Neutrophil (primary cell): Measurements from ENCODE around the gene WDR86.

Source experiments
- H3K27ac ChIP-seq: fragments of 200-600 bp; sonication (generic); 2 replicates; pipeline ENCODE4 v1.5.1; 2016; ENCODE audit warnings: mild to moderate bottlenecking, moderate library complexity
- H3K27me3 ChIP-seq: fragments of 200-600 bp; sonication (generic); 2 replicates; pipeline ENCODE4 v1.6.0; 2016; ENCODE audit warnings: mild to moderate bottlenecking
- H3K36me3 ChIP-seq: fragments of 200-600 bp; sonication (generic); 2 replicates; pipeline ENCODE4 v1.5.1; 2017
- H3K4me1 ChIP-seq, 2 experiments: fragments of 200-600 bp in 1 of 2; sonication (generic) in 1 of 2; 1 replicate in 1 of 2; 2 replicates in 1 of 2; pipeline versions ENCODE4 v1.5.1 to v1.6.1; 2013 to 2016; ENCODE audit warnings: low read depth in 1 of 2, low read length in 1 of 2, mild to moderate bottlenecking in 1 of 2, moderate library complexity in 1 of 2; ENCODE audit not compliant: control insufficient read depth in 1 of 2, insufficient read depth in 1 of 2
- H3K4me3 ChIP-seq, 2 experiments: fragments of 200-600 bp in 1 of 2; sonication (generic) in 1 of 2; 1 replicate in 1 of 2; 2 replicates in 1 of 2; pipeline ENCODE4 v1.5.1; 2013 to 2016; ENCODE audit warnings: low read depth in 1 of 2, low read length in 1 of 2, mild to moderate bottlenecking in 1 of 2, moderate library complexity in 1 of 2
- H3K9me3 ChIP-seq: fragments of 200-600 bp; sonication (generic); 2 replicates; pipeline ENCODE4 v1.5.1; 2016
- TF ChIP-seq, protein P1 (sequence below): fragments of 200-600 bp; sonication (generic); IDR thresholded peaks from 2 replicates; pipeline ENCODE4 v1.5.1; 2016; ENCODE audit warnings: antibody characterized with exemption

WDR86 gene

GRCh38 chr7:151438864-151439601, 29.2 kb upstream of the WDR86 start:
- Histone ChIP-seq H3K36me3 (no peaks in the 10 kb centered on the region), H3K27ac (no peak overlapping the region), H3K4me1 (peaks cover 6 to 8% of the 10 kb centered on the region in 2 experiments), H3K27me3 (peaks cover 35% of the 10 kb centered on the region), H3K4me3 (no peak overlapping the region), H3K9me3 (no peaks in the 10 kb centered on the region)
- TF ChIP-seq, protein P1, sequence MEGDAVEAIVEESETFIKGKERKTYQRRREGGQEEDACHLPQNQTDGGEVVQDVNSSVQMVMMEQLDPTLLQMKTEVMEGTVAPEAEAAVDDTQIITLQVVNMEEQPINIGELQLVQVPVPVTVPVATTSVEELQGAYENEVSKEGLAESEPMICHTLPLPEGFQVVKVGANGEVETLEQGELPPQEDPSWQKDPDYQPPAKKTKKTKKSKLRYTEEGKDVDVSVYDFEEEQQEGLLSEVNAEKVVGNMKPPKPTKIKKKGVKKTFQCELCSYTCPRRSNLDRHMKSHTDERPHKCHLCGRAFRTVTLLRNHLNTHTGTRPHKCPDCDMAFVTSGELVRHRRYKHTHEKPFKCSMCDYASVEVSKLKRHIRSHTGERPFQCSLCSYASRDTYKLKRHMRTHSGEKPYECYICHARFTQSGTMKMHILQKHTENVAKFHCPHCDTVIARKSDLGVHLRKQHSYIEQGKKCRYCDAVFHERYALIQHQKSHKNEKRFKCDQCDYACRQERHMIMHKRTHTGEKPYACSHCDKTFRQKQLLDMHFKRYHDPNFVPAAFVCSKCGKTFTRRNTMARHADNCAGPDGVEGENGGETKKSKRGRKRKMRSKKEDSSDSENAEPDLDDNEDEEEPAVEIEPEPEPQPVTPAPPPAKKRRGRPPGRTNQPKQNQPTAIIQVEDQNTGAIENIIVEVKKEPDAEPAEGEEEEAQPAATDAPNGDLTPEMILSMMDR: no peak

DNA sequence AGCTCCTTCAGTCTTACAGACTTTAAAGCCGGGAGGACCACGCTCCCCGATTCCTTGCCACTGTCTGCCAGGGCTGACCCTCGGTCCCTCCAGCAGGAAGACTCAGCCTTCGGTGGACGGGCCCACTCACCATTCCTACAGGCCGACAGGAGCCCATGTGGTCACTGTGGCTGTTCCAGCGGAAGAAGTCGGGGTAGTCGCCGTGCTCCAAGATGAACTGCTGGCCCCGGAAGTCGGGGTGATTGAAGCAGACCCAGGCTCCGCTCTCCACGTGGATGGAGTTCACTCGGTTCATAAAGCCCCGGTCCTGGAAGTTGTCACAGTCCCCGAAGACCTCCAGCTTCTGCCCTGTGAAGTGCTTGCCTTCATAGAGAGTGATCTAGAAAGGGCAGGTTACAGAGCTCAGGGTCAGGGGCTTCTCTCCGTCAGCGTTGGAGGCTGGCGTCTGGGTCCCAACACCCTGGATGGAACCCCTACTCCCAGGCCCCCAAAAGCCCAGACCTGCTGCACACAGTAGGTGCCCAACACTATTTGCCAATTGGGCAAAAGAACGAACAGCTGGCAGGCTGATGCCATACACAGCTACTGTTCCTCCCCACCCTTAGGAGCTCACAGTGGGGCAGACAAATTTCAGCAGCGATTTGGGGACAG, 28.2 kb upstream of the WDR86 start:
- H3K4me3 ChIP-seq: no peak overlapping the region
- no peaks in the 10 kb centered on the region for H3K9me3 ChIP-seq
- no peak overlapping the region for H3K27ac ChIP-seq
- H3K36me3 ChIP-seq: no peaks in the 10 kb centered on the region
- TF ChIP-seq, protein P1: no peak
- H3K4me1 ChIP-seq: peaks cover 6 to 8% of the 10 kb centered on the region in 2 experiments
- peaks cover 35% of the 10 kb centered on the region for H3K27me3 ChIP-seq

- no peaks in the 10 kb centered on the region for H3K9me3 ChIP-seq
- H3K27ac ChIP-seq: no peak overlapping the region
- H3K27me3 ChIP-seq: peaks cover 35% of the 10 kb centered on the region
- H3K36me3 ChIP-seq: no peaks in the 10 kb centered on the region
- peaks cover 6 to 8% of the 10 kb centered on the region in 2 experiments for H3K4me1 ChIP-seq
- TF ChIP-seq, protein P1: no peak
- H3K4me3 ChIP-seq: no peak overlapping the region
Observed at GRCh38 chr7:151437159-151437553, 27.3 kb upstream of the WDR86 start.

DNA sequence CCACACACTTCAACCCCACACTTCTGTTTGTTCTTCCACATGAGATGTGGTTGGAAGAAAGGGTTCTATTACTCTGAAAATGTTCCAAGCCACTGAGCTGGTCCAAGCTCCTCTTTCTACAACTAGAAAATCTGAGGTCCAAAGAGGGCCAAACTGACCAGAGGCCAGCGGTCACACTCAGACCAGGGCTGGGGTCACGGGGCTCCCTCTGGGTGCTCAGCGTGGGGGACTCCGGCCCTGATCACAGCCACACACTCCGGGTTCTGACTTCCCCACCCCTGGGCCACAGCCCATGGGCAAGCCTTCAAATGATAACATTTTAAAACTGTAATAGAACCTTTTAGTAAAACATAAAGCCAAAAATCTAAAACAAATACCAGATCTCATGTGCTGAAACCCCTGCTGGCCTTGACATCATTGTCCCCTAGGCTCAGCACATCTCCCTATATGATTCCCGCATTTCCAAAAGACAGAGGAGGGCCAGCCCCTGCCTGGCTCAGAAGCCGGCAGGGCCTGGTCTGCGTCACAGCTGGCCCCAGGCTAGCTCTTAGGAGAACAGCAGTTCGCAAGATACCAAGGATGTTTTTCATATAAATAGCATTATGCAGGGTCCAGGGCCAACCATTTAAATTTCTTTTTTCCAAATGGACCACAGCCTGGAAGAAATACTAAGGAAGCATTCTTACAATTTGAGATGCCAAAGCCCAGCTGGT, 26.8 kb upstream of the WDR86 start:
- Histone ChIP-seq H3K4me3 (no peak overlapping the region), H3K36me3 (no peaks in the 10 kb centered on the region), H3K4me1 (peaks cover 6 to 8% of the 10 kb centered on the region in 2 experiments), H3K9me3 (no peaks in the 10 kb centered on the region), H3K27ac (no peak overlapping the region), H3K27me3 (peaks cover 35% of the 10 kb centered on the region)
- TF ChIP-seq, protein P1: no peak

GRCh38 chr7:151435971-151436370, 26.1 kb upstream of the WDR86 start:
- Histone ChIP-seq H3K36me3 (no peaks in the 10 kb centered on the region), H3K27me3 (peaks cover 32% of the 10 kb centered on the region), H3K9me3 (no peaks in the 10 kb centered on the region), H3K4me3 (no peak overlapping the region), H3K27ac (no peak overlapping the region), H3K4me1 (peaks cover 0 to 3% of the 10 kb centered on the region in 2 experiments)
- TF ChIP-seq, protein P1: no peak
